GM23338 (cell line): ENCODE data around the gene MPZL1. TPM values are rescaled to one million over a fixed set of nuclear protein-coding genes. Genes with fewer than 3 reads are reported as not detected.

ENCODE experiments used
- ATAC-seq: fragments of 200-7000 bp; cut with Tn5 transposase; 3 replicates; pipeline ENCODE4 v1.9.1; 2020
- DNase-seq: peaks from one replicate; pipeline ENCODE4 v3.0.0-alpha.2; 2015; ENCODE audit warnings: low spot score
- H2AFZ ChIP-seq: fragments of 200-600 bp; sonication (generic); 2 replicates; pipeline ENCODE4 v1.8.0; 2016; ENCODE audit warnings: antibody characterized with exemption, mild to moderate bottlenecking, moderate library complexity
- H3F3A ChIP-seq: fragments of 200-600 bp; sonication (generic); replicated peaks from 2 replicates; pipeline ENCODE4 v1.8.0; 2017; ENCODE audit warnings: antibody characterized with exemption, mixed run types, low read depth
- H3K27ac ChIP-seq: fragments of 200-600 bp; sonication (generic); 2 replicates; pipeline ENCODE4 v1.6.1; 2016; ENCODE audit warnings: low read depth
- H3K27me3 ChIP-seq: fragments of 200-600 bp; sonication (generic); 2 replicates; pipeline ENCODE4 v1.8.0; 2016; ENCODE audit warnings: mild to moderate bottlenecking, mixed run types, moderate library complexity; ENCODE audit not compliant: insufficient read depth
- H3K36me3 ChIP-seq: fragments of 200-600 bp; sonication (generic); 2 replicates; pipeline ENCODE4 v1.8.0; 2016; ENCODE audit warnings: mild to moderate bottlenecking; ENCODE audit not compliant: insufficient read depth
- H3K4me1 ChIP-seq: fragments of 200-600 bp; sonication (generic); 2 replicates; pipeline ENCODE4 v1.8.0; 2016; ENCODE audit warnings: mild to moderate bottlenecking, moderate library complexity; ENCODE audit not compliant: insufficient read depth
- H3K4me2 ChIP-seq: fragments of 200-600 bp; sonication (generic); 2 replicates; pipeline ENCODE4 v1.7.1; 2017; ENCODE audit warnings: mixed run types
- H3K4me3 ChIP-seq: fragments of 200-600 bp; sonication (generic); 2 replicates; pipeline ENCODE4 v1.6.1; 2016; ENCODE audit warnings: mixed run types
- H3K79me2 ChIP-seq: fragments of 200-600 bp; sonication (generic); replicated peaks from 2 replicates; pipeline ENCODE4 v1.8.0; 2017; ENCODE audit warnings: mild to moderate bottlenecking; ENCODE audit not compliant: insufficient read depth
- H3K9me2 ChIP-seq: fragments of 200-600 bp; sonication (generic); 2 replicates; pipeline ENCODE4 v1.8.0; 2017; ENCODE audit not compliant: insufficient read depth
- H4K20me1 ChIP-seq: fragments of 200-600 bp; sonication (generic); replicated peaks from 2 replicates; pipeline ENCODE4 v1.8.0; 2017; ENCODE audit warnings: mild to moderate bottlenecking; ENCODE audit not compliant: insufficient read depth
- H3K27ac Mint-ChIP-seq: 2 replicates; pipeline ENCODE4 v1.8.0; 2020; ENCODE audit warnings: inconsistent platforms, mild to moderate bottlenecking, moderate library complexity, mixed read lengths
- H3K27me3 Mint-ChIP-seq: 3 replicates; pipeline ENCODE4 v1.8.0; 2022; ENCODE audit warnings: low read depth, mild to moderate bottlenecking, moderate library complexity, mixed read lengths, inconsistent platforms; ENCODE audit not compliant: insufficient read depth, poor library complexity
- H3K36me3 Mint-ChIP-seq: 3 replicates; pipeline ENCODE4 v1.8.0; 2021; ENCODE audit warnings: low read depth, mild to moderate bottlenecking, inconsistent platforms, moderate library complexity, mixed read lengths
- H3K4me1 Mint-ChIP-seq: 3 replicates; pipeline ENCODE4 v1.8.0; 2020; ENCODE audit warnings: mild to moderate bottlenecking, inconsistent platforms, mixed read lengths
- H3K4me3 Mint-ChIP-seq: 3 replicates; pipeline ENCODE4 v1.8.0; 2021; ENCODE audit warnings: moderate library complexity, mild to moderate bottlenecking, inconsistent platforms, mixed read lengths
- H3K9me3 Mint-ChIP-seq: 3 replicates; pipeline ENCODE4 v1.8.0; 2020; ENCODE audit warnings: moderate library complexity, mild to moderate bottlenecking, inconsistent platforms, mixed read lengths
- CREB1 ChIP-seq: fragments of 250-450 bp; sonication (Bioruptor Pico); IDR thresholded peaks from 2 replicates; pipeline ENCODE4 v1.5.0; 2020; ENCODE audit warnings: low read depth, mild to moderate bottlenecking, moderate library complexity
- EZH2 ChIP-seq: fragments of 200-600 bp; sonication (generic); IDR thresholded peaks from one replicate; pipeline ENCODE4 v1.8.0; 2017; ENCODE audit warnings: antibody characterized with exemption, mild to moderate bottlenecking, low read depth; ENCODE audit not compliant: unreplicated experiment
- JUNB ChIP-seq: IDR thresholded peaks from one replicate; pipeline ENCODE4 v1.6.1; 2016; ENCODE audit warnings: antibody characterized with exemption; ENCODE audit not compliant: unreplicated experiment
- NANOG ChIP-seq: IDR thresholded peaks from 2 replicates; pipeline ENCODE4 v1.6.1; 2016; ENCODE audit warnings: antibody characterized with exemption, borderline replicate concordance
- STAT1 ChIP-seq: IDR thresholded peaks from one replicate; pipeline ENCODE4 v1.6.1; 2016; ENCODE audit warnings: antibody characterized with exemption; ENCODE audit not compliant: unreplicated experiment
- ZNF331 ChIP-seq: fragments of 250-450 bp; sonication (Bioruptor Pico); IDR thresholded peaks from 2 replicates; pipeline ENCODE4 v1.5.0; 2020; ENCODE audit warnings: low read depth, mild to moderate bottlenecking, moderate library complexity
- polyA plus RNA-seq: library from polyadenylated mRNA; unstranded; fragments of >200 nt; fragmentation: Nextera tagmentation; extraction: Ambion mirVana; gene quantifications from 2 replicates; pipeline ENCODE4 v1.2.1, GENCODE V29; 2016
- total RNA-seq: library from RNA; depleted of rRNA; stranded (reverse); fragments of >200 nt; shearing (Covaris generic); gene quantifications from 2 replicates; pipeline ENCODE4 v1.2.3, GENCODE V29; 2014
- TF ChIP-seq, protein P1 (sequence below), 2 experiments: fragments of 200-600 bp in 1 of 2; sonication (generic) in 1 of 2; conservative IDR thresholded peaks; 2 replicates each; pipeline versions ENCODE4 v1.5.1 to v1.6.1; 2016 to 2017; ENCODE audit warnings: antibody characterized with exemption in 2 of 2, low read depth in 2 of 2, mild to moderate bottlenecking in 2 of 2, moderate library complexity in 1 of 2
- TF ChIP-seq, protein P2 (sequence below): fragments of 250-450 bp; sonication (Bioruptor Pico); IDR thresholded peaks from 2 replicates; pipeline ENCODE4 v1.5.0; 2020; ENCODE audit warnings: mild to moderate bottlenecking, moderate library complexity
- TF ChIP-seq, protein P3 (sequence below): IDR thresholded peaks from 2 replicates; pipeline ENCODE4 v1.6.1; 2016; ENCODE audit warnings: antibody characterized with exemption

The MPZL1 gene
- total and polyA plus RNA-seq, 2 experiments from 2014 or later: 35.1 to 85.1 TPM

DNA sequence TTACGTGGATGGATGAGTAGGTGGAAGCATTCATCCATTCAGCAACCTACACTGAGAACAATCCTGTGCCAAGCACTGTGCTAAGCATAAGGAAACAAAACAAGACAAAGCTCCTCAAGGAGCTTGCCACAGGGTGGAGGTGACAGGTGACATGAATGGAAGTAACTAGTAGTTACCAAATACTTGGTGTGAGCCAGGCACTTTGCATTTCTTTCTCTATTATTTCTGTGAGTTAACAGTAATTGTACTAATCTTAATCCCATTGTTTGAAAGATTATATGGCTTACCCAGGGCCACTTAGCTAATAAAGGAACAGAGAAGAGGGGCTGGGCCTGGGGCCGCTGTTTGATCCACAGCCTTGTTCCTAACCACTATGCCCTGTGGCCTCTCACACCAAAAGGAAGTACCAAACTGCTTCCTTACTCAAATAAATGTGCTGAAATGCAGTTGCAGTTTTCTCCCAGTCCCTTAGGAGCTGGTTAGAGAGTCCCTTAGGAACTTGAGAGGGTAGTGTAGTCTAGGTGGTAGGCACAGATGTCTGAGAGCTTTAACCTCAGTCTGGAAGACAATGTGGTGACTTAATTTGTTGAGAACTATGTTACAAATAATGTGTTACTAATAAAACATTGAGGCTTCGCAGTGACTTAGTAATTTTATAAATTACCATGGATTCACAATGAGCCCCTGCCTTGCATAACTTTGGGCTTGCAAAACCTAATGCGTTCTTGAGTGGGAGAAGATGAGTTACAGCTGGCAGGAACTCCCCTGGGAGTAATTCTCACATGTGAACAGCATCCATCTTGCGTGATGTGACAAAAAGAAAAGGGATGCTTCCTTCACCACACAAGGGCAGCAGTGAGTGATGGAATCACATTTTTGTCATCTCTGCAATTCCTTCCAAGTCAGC lies 69.8 kb downstream of the MPZL1 start:
- peak; percentile 23 for DNase-seq
- no peaks in the 10 kb centered on the region for H3K79me2 ChIP-seq
- H3F3A ChIP-seq: no peaks in the 10 kb centered on the region
- TF ChIP-seq CREB1 (CRISPR knock-in tag): no peak
- TF ChIP-seq, protein P1, sequence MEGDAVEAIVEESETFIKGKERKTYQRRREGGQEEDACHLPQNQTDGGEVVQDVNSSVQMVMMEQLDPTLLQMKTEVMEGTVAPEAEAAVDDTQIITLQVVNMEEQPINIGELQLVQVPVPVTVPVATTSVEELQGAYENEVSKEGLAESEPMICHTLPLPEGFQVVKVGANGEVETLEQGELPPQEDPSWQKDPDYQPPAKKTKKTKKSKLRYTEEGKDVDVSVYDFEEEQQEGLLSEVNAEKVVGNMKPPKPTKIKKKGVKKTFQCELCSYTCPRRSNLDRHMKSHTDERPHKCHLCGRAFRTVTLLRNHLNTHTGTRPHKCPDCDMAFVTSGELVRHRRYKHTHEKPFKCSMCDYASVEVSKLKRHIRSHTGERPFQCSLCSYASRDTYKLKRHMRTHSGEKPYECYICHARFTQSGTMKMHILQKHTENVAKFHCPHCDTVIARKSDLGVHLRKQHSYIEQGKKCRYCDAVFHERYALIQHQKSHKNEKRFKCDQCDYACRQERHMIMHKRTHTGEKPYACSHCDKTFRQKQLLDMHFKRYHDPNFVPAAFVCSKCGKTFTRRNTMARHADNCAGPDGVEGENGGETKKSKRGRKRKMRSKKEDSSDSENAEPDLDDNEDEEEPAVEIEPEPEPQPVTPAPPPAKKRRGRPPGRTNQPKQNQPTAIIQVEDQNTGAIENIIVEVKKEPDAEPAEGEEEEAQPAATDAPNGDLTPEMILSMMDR (conservative IDR thresholded peaks at IDR 0.05; ENCODE audit: low read depth in 2 of 2): peak in 1 of 2 experiments; percentile 23; a peak in 2 of 4 replicates
- Mint-ChIP-seq H3K27ac (no peak overlapping the region; the same call in 1 of the 2 replicates), H3K4me3 (no peak overlapping the region), H3K4me1 (peaks cover 8% of the 10 kb centered on the region; the same call in 2 of the 3 replicates), H3K36me3 (peaks cover 38% of the 10 kb centered on the region), H3K27me3 (no peaks in the 10 kb centered on the region), H3K9me3 (no peaks in the 10 kb centered on the region; the same call in 2 of the 3 replicates)
- no peak overlapping the region for H3K4me3 ChIP-seq
- peaks cover 18% of the 10 kb centered on the region; the same call in 1 of the 2 replicates for H3K36me3 ChIP-seq
- H3K27ac ChIP-seq: 0 out of 2 replicates have a peak overlapping the region, but pooled peaks have one; percentile 12
- H3K9me2 ChIP-seq: no peaks in the 10 kb centered on the region
- peaks cover 14% of the 10 kb centered on the region for H3K4me1 ChIP-seq
- H4K20me1 ChIP-seq: peaks cover 8% of the 10 kb centered on the region
- no peak overlapping the region for H3K4me2 ChIP-seq
- ATAC-seq: no peak
- no peaks in the 10 kb centered on the region for H3K27me3 ChIP-seq
- no peak overlapping the region for H2AFZ ChIP-seq

DNA sequence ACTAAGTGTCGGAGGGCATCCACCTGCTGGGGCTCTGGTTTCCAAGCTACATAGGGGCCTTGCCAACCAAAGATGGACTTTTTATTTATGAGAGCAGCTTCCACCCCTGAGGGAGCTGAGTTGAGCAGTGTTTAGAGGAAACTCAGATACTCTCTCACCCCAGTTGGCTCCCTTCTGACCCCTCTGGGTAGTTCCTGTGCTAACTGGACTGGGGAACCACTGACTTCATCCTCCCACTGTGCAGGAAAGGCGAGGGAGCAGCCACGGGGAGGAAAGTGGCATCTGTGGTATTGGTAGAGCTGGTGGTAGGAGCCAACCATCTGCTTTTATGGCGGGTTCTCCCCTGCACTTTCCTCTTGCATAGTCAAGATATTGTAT lies 70.4 kb downstream of the MPZL1 start:
- no peak overlapping the region for H2AFZ ChIP-seq
- no peaks in the 10 kb centered on the region for H3K79me2 ChIP-seq
- H4K20me1 ChIP-seq: peaks cover 5% of the 10 kb centered on the region
- Mint-ChIP-seq H3K4me1 (peaks cover 13% of the 10 kb centered on the region), H3K36me3 (peaks cover 38% of the 10 kb centered on the region), H3K4me3 (no peak overlapping the region), H3K27ac (no peak overlapping the region; the same call in 1 of the 2 replicates), H3K27me3 (peaks cover 2% of the 10 kb centered on the region), H3K9me3 (no peaks in the 10 kb centered on the region; the same call in 2 of the 3 replicates)
- peaks cover 14% of the 10 kb centered on the region for H3K4me1 ChIP-seq
- H3F3A ChIP-seq: no peaks in the 10 kb centered on the region
- H3K9me2 ChIP-seq: no peaks in the 10 kb centered on the region
- no peak overlapping the region for H3K4me2 ChIP-seq
- peaks cover 14% of the 10 kb centered on the region; the same call in 1 of the 2 replicates for H3K36me3 ChIP-seq
- ATAC-seq (no peak), DNase-seq (no peak)
- no peaks in the 10 kb centered on the region for H3K27me3 ChIP-seq
- no peak overlapping the region for H3K4me3 ChIP-seq
- H3K27ac ChIP-seq: no peak overlapping the region
- TF ChIP-seq, protein P2, sequence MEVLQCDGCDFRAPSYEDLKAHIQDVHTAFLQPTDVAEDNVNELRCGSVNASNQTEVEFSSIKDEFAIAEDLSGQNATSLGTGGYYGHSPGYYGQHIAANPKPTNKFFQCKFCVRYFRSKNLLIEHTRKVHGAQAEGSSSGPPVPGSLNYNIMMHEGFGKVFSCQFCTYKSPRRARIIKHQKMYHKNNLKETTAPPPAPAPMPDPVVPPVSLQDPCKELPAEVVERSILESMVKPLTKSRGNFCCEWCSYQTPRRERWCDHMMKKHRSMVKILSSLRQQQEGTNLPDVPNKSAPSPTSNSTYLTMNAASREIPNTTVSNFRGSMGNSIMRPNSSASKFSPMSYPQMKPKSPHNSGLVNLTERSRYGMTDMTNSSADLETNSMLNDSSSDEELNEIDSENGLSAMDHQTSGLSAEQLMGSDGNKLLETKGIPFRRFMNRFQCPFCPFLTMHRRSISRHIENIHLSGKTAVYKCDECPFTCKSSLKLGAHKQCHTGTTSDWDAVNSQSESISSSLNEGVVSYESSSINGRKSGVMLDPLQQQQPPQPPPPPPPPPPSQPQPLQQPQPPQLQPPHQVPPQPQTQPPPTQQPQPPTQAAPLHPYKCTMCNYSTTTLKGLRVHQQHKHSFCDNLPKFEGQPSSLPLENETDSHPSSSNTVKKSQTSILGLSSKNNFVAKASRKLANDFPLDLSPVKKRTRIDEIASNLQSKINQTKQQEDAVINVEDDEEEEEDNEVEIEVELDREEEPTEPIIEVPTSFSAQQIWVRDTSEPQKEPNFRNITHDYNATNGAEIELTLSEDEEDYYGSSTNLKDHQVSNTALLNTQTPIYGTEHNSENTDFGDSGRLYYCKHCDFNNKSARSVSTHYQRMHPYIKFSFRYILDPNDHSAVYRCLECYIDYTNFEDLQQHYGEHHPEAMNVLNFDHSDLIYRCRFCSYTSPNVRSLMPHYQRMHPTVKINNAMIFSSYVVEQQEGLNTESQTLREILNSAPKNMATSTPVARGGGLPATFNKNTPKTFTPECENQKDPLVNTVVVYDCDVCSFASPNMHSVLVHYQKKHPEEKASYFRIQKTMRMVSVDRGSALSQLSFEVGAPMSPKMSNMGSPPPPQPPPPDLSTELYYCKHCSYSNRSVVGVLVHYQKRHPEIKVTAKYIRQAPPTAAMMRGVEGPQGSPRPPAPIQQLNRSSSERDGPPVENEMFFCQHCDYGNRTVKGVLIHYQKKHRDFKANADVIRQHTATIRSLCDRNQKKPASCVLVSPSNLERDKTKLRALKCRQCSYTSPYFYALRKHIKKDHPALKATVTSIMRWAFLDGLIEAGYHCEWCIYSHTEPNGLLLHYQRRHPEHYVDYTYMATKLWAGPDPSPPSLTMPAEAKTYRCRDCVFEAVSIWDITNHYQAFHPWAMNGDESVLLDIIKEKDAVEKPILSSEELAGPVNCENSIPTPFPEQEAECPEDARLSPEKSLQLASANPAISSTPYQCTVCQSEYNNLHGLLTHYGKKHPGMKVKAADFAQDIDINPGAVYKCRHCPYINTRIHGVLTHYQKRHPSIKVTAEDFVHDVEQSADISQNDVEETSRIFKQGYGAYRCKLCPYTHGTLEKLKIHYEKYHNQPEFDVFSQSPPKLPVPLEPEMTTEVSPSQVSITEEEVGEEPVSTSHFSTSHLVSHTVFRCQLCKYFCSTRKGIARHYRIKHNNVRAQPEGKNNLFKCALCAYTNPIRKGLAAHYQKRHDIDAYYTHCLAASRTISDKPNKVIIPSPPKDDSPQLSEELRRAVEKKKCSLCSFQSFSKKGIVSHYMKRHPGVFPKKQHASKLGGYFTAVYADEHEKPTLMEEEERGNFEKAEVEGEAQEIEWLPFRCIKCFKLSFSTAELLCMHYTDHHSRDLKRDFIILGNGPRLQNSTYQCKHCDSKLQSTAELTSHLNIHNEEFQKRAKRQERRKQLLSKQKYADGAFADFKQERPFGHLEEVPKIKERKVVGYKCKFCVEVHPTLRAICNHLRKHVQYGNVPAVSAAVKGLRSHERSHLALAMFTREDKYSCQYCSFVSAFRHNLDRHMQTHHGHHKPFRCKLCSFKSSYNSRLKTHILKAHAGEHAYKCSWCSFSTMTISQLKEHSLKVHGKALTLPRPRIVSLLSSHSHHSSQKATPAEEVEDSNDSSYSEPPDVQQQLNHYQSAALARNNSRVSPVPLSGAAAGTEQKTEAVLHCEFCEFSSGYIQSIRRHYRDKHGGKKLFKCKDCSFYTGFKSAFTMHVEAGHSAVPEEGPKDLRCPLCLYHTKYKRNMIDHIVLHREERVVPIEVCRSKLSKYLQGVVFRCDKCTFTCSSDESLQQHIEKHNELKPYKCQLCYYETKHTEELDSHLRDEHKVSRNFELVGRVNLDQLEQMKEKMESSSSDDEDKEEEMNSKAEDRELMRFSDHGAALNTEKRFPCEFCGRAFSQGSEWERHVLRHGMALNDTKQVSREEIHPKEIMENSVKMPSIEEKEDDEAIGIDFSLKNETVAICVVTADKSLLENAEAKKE (CRISPR knock-in tag): no peak
- TF ChIP-seq CREB1 (CRISPR knock-in tag) (no peak), JUNB (no peak), NANOG (no peak), STAT1 (no peak), EZH2 (no peak), ZNF331 (CRISPR knock-in tag) (no peak)
- TF ChIP-seq, protein P3, sequence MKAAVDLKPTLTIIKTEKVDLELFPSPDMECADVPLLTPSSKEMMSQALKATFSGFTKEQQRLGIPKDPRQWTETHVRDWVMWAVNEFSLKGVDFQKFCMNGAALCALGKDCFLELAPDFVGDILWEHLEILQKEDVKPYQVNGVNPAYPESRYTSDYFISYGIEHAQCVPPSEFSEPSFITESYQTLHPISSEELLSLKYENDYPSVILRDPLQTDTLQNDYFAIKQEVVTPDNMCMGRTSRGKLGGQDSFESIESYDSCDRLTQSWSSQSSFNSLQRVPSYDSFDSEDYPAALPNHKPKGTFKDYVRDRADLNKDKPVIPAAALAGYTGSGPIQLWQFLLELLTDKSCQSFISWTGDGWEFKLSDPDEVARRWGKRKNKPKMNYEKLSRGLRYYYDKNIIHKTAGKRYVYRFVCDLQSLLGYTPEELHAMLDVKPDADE: no peak
